CD4-positive, alpha-beta T cell (primary cell): Measurements from ENCODE around the gene IL22RA2. TPM values are rescaled to one million over a fixed set of nuclear protein-coding genes. Genes with fewer than 3 reads are reported as not detected.
"Not testable (repeated sequence)": the region's sequence is repeated elsewhere in the genome, so short reads cannot be mapped to it uniquely, and the experiment has no call there.

Experiments
- ATAC-seq: fragments of 200-7000 bp; cut with Tn5 transposase; one replicate; pipeline ENCODE4 v1.10.0; 2022; ENCODE audit warnings: mild to moderate bottlenecking; ENCODE audit not compliant: poor library complexity
- CTCF ChIA-PET: fragments of 350-600 bp; sonication (Branson Sonifier 250); formaldehyde crosslinking; loops from one replicate; lab custom pipeline; 2021; ENCODE audit warnings: antibody characterized with exemption, inconsistent platforms; lab: Charles Lee
- POLR2A ChIA-PET: fragments of 350-600 bp; sonication (Branson Sonifier 250); formaldehyde crosslinking; loops from one replicate; lab custom pipeline; 2021; ENCODE audit warnings: antibody characterized with exemption, inconsistent platforms; lab: Charles Lee
- DNase-seq, 14 experiments: peaks; one replicate each; pipeline ENCODE4 v3.0.0-alpha.2; 2013 to 2020; ENCODE audit warnings: mixed read lengths in 2 of 14
- H3K27ac ChIP-seq, 2 donors: one replicate each; pipeline versions ENCODE4 v1.5.1 to v1.7.0; 2013; ENCODE audit warnings: low read length in 2 of 2, low read depth in 1 of 2, mild to moderate bottlenecking in 1 of 2
- H3K27me3 ChIP-seq, 2 experiments: 1 replicate in 1 of 2; 2 replicates in 1 of 2; pipeline versions ENCODE4 v1.6.1 to v1.7.0; 2013; ENCODE audit warnings: low read length in 2 of 2, control low read depth in 1 of 2, mild to moderate bottlenecking in 1 of 2, moderate library complexity in 1 of 2; ENCODE audit not compliant: insufficient read depth in 2 of 2, control insufficient read depth in 1 of 2
- H3K36me3 ChIP-seq: one replicate; pipeline ENCODE4 v1.6.1; 2013; ENCODE audit warnings: low read length, control low read depth; ENCODE audit not compliant: insufficient read depth
- H3K4me1 ChIP-seq: one replicate; pipeline ENCODE4 v1.6.1; 2013; ENCODE audit warnings: low read length, control low read depth; ENCODE audit not compliant: insufficient read depth
- H3K4me3 ChIP-seq: one replicate; pipeline ENCODE4 v1.5.1; 2013; ENCODE audit warnings: mild to moderate bottlenecking, low read length, moderate library complexity
- H3K9me3 ChIP-seq, 2 experiments: 1 replicate in 1 of 2; 2 replicates in 1 of 2; pipeline versions ENCODE4 v1.6.1 to v1.7.0; 2013; ENCODE audit warnings: low read length in 2 of 2, mild to moderate bottlenecking in 2 of 2, control low read depth in 1 of 2, moderate library complexity in 1 of 2; ENCODE audit not compliant: control insufficient read depth in 1 of 2, insufficient read depth in 1 of 2
- H3K27ac Mint-ChIP-seq: one replicate; pipeline ENCODE4 v1.8.0; 2020; ENCODE audit warnings: mixed read lengths
- H3K27me3 Mint-ChIP-seq: one replicate; pipeline ENCODE4 v1.8.0; 2021; ENCODE audit warnings: mixed read lengths
- H3K36me3 Mint-ChIP-seq: one replicate; pipeline ENCODE4 v1.8.0; 2021; ENCODE audit warnings: low read depth, mixed read lengths
- H3K4me1 Mint-ChIP-seq: one replicate; pipeline ENCODE4 v1.8.0; 2021; ENCODE audit warnings: low read depth, mixed read lengths
- H3K4me3 Mint-ChIP-seq: one replicate; pipeline ENCODE4 v1.8.0; 2020; ENCODE audit warnings: mild to moderate bottlenecking, mixed read lengths
- H3K9me3 Mint-ChIP-seq: one replicate; pipeline ENCODE4 v1.8.0; 2020; ENCODE audit warnings: mixed read lengths
- intact Hi-C, 2 experiments: fragments of 100-400 bp; cut with DNase I in 1 of 2; cut with micrococcal nuclease in 1 of 2; formaldehyde crosslinking; loops; one replicate each; pipeline versions ENCODE4 v1.15.1 to v1.9.0; 2023 to 2025; cut with DNase I, micrococcal nuclease
- total RNA-seq, 174 experiments: library from RNA in 2 of 174; stranded (reverse) in 2 of 174; gene quantifications; one replicate each; pipeline ENCODE4 v1.2.3 and lab custom pipeline; 2021 to 2026
- TF ChIP-seq, protein P1 (sequence below): fragments of 200-600 bp; IDR thresholded peaks from one replicate; pipeline ENCODE4 v1.8.0; 2022; ENCODE audit warnings: antibody characterized with exemption, mild to moderate bottlenecking

Gene IL22RA2
- total RNA-seq, 2 experiments from 2014 or later, result not detected

- Histone ChIP-seq H3K4me1 (peaks cover 39% of the 10 kb centered on the region), H3K27ac (no peak overlapping the region), H3K4me3 (peak overlapping the region; percentile 65), H3K27me3 (no peaks in the 10 kb centered on the region), H3K9me3 (no peaks in the 10 kb centered on the region), H3K36me3 (no peaks in the 10 kb centered on the region)
- POLR2A ChIA-PET, result interaction anchor here (1.1 to 1.3 kb wide), 2 partner anchors 15 to 98 kb away, joined by 3 to 8 read pairs; no protein-coding TSS in a partner anchor
- Mint-ChIP-seq H3K9me3 (no peaks in the 10 kb centered on the region), H3K36me3 (peaks cover 5% of the 10 kb centered on the region), H3K4me3 (peak overlapping the region; percentile 95), H3K4me1 (peaks cover 64% of the 10 kb centered on the region), H3K27me3 (no peaks in the 10 kb centered on the region), H3K27ac (peak overlapping the region; percentile 93)
- no peak for DNase-seq
- TF ChIP-seq, protein P1, sequence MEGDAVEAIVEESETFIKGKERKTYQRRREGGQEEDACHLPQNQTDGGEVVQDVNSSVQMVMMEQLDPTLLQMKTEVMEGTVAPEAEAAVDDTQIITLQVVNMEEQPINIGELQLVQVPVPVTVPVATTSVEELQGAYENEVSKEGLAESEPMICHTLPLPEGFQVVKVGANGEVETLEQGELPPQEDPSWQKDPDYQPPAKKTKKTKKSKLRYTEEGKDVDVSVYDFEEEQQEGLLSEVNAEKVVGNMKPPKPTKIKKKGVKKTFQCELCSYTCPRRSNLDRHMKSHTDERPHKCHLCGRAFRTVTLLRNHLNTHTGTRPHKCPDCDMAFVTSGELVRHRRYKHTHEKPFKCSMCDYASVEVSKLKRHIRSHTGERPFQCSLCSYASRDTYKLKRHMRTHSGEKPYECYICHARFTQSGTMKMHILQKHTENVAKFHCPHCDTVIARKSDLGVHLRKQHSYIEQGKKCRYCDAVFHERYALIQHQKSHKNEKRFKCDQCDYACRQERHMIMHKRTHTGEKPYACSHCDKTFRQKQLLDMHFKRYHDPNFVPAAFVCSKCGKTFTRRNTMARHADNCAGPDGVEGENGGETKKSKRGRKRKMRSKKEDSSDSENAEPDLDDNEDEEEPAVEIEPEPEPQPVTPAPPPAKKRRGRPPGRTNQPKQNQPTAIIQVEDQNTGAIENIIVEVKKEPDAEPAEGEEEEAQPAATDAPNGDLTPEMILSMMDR, result no peak
- ATAC-seq, result no peak
- intact Hi-C loops, result loop anchor here in 1 of 2 experiments (5.0 to 10.0 kb wide), 2 partner anchors 395 to 1558 kb away; partner anchors contain the start of genes CCDC28A and PEX7
- CTCF ChIA-PET, result no interaction called here
These were observed 43.6 kb upstream of the IL22RA2 start for GRCh38 chr6:137216875-137217553.

DNA sequence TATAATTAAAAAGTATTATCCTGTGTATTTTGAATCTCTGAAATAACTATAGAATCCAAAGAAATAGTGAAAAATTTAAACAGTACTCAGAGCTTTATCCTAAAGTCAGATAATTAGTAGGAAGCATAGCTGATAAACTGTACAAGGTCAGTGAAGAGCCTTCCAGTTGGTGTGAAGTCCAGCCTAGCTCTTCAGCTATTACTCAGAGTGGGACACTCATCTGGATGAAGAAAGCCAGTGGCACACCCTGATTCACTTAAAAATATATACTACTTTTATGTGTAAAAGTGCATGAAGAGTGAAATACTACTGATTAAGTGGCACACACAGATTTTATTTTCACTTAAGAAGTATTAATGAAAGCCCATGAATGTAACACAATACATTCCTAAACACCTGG, 42.7 kb upstream of the IL22RA2 start:
- TF ChIP-seq, protein P1, result no peak
- Mint-ChIP-seq H3K27me3 (no peaks in the 10 kb centered on the region), H3K4me3 (peak overlapping the region; percentile 95), H3K27ac (peak overlapping the region; percentile 93), H3K36me3 (peaks cover 5% of the 10 kb centered on the region), H3K4me1 (peaks cover 65% of the 10 kb centered on the region), H3K9me3 (no peaks in the 10 kb centered on the region)
- ATAC-seq (no peak), DNase-seq (no peak)
- CTCF ChIA-PET, result no interaction called here
- H3K4me1 ChIP-seq, result peaks cover 39% of the 10 kb centered on the region
- H3K9me3 ChIP-seq, result no peaks in the 10 kb centered on the region
- POLR2A ChIA-PET, result no interaction called here
- no peak overlapping the region for H3K27ac ChIP-seq
- no peaks in the 10 kb centered on the region for H3K27me3 ChIP-seq
- H3K4me3 ChIP-seq, result no peak overlapping the region
- intact Hi-C loops, result loop anchor here in 1 of 2 experiments (5.0 to 10.0 kb wide), 2 partner anchors 394 to 1559 kb away; partner anchors contain the start of genes CCDC28A and PEX7
- H3K36me3 ChIP-seq, result no peaks in the 10 kb centered on the region

GRCh38 chr6:137215630-137216029, 42.2 kb upstream of the IL22RA2 start:
- H3K27ac ChIP-seq, H3K9me3 Mint-ChIP-seq, ATAC-seq, H3K4me3 Mint-ChIP-seq, H3K9me3 ChIP-seq, H3K27me3 ChIP-seq, H3K36me3 ChIP-seq, DNase-seq, H3K27ac Mint-ChIP-seq, H3K27me3 Mint-ChIP-seq, H3K4me3 ChIP-seq, CTCF ChIA-PET, POLR2A ChIA-PET, H3K36me3 Mint-ChIP-seq: not testable (repeated sequence)
- peaks cover 68% of the 10 kb centered on the region for H3K4me1 Mint-ChIP-seq
- intact Hi-C loops, result loop anchor here in 1 of 2 experiments (5.0 to 10.0 kb wide), 2 partner anchors 393 to 1559 kb away; partner anchors contain the start of genes CCDC28A and PEX7
- peaks cover 39% of the 10 kb centered on the region for H3K4me1 ChIP-seq
